AG04449 (cell line): ENCODE results near the gene UVRAG.

Source experiments
- CTCF ChIA-PET: fragments of 350-600 bp; formaldehyde crosslinking; extraction: SDS; loops from one replicate; lab custom pipeline; 2021; ENCODE audit warnings: antibody characterized with exemption; lab: Yijun Ruan, JAX
- POLR2A ChIA-PET: fragments of 400-600, 350-600 bp; formaldehyde crosslinking; extraction: SDS; loops from one replicate; lab custom pipeline; 2020; ENCODE audit warnings: antibody characterized with exemption, inconsistent platforms; lab: Yijun Ruan, JAX
- DNase-seq: peaks from one replicate; pipeline ENCODE4 v3.0.0-alpha.2; 2010; ENCODE audit warnings: low read depth, low spot score
- H3K4me3 ChIP-seq: 2 replicates; pipeline ENCODE4 v1.5.1; 2011; ENCODE audit warnings: low read depth, mild to moderate bottlenecking, control low read depth, low read length
- CTCF ChIP-seq: IDR thresholded peaks from one replicate; pipeline ENCODE4 v1.5.1; 2011; ENCODE audit warnings: mild to moderate bottlenecking, moderate library complexity, low read length, control low read depth, inconsistent platforms; ENCODE audit not compliant: insufficient read depth; ENCODE audit errors: missing control alignments

UVRAG gene

GRCh38 chr11:75768909-75769771 lies 45.9 kb upstream of the UVRAG start:
- POLR2A ChIA-PET: no interaction called here
- peak overlapping the region; percentile 55 for H3K4me3 ChIP-seq
- CTCF ChIA-PET: interaction anchor here (1.0 to 1.6 kb wide), 4 partner anchors 10 to 237 kb away, joined by 3 to 6 read pairs (median 3); no protein-coding TSS in a partner anchor
- no peak for DNase-seq
- no peak for TF ChIP-seq CTCF

GRCh38 chr11:75770102-75770501 lies 44.9 kb upstream of the UVRAG start:
- ChIA-PET POLR2A (no interaction called here), CTCF (interaction anchor here (1.4 to 1.6 kb wide), 2 partner anchors 47 to 64 kb away, joined by 3 to 6 read pairs; no protein-coding TSS in a partner anchor)
- H3K4me3 ChIP-seq: no peak overlapping the region

GRCh38 chr11:75771646-75772410 lies 43.2 kb upstream of the UVRAG start:
- no peak for DNase-seq
- no peak overlapping the region for H3K4me3 ChIP-seq
- POLR2A ChIA-PET: no interaction called here
- CTCF ChIA-PET: interaction anchor here (1.0 kb wide), 1 partner anchor 66 kb away, joined by 4 read pairs; no protein-coding TSS in a partner anchor
- no peak for TF ChIP-seq CTCF

More at GRCh38 chr11:75770102-75770501, 44.9 kb upstream of the UVRAG start:
- DNase-seq: no peak
- no peak for TF ChIP-seq CTCF

GRCh38 chr11:75773595-75774353 lies 41.2 kb upstream of the UVRAG start:
- H3K4me3 ChIP-seq: no peak overlapping the region
- no peak for TF ChIP-seq CTCF
- ChIA-PET CTCF (interaction anchor here (0.6 to 1.6 kb wide), 3 partner anchors 9 to 31 kb away, joined by 3 read pairs; no protein-coding TSS in a partner anchor), POLR2A (no interaction called here)
- no peak for DNase-seq

GRCh38 chr11:75775056-75775455 lies 40.0 kb upstream of the UVRAG start:
- CTCF ChIA-PET: interaction anchor here (1.0 kb wide), 1 partner anchor 69 kb away, joined by 3 read pairs; no protein-coding TSS in a partner anchor
- DNase-seq: no peak
- no peak for TF ChIP-seq CTCF
- POLR2A ChIA-PET: no interaction called here
- no peak overlapping the region for H3K4me3 ChIP-seq
